GM18526 (cell line): Measurements from ENCODE around the gene DHRS1.

Source experiments
- POLR2A ChIP-seq: IDR thresholded peaks from 3 replicates; pipeline ENCODE4 v1.6.1; 2011; ENCODE audit not compliant: insufficient read length; ENCODE audit errors: extremely low read depth

Gene DHRS1

DNA sequence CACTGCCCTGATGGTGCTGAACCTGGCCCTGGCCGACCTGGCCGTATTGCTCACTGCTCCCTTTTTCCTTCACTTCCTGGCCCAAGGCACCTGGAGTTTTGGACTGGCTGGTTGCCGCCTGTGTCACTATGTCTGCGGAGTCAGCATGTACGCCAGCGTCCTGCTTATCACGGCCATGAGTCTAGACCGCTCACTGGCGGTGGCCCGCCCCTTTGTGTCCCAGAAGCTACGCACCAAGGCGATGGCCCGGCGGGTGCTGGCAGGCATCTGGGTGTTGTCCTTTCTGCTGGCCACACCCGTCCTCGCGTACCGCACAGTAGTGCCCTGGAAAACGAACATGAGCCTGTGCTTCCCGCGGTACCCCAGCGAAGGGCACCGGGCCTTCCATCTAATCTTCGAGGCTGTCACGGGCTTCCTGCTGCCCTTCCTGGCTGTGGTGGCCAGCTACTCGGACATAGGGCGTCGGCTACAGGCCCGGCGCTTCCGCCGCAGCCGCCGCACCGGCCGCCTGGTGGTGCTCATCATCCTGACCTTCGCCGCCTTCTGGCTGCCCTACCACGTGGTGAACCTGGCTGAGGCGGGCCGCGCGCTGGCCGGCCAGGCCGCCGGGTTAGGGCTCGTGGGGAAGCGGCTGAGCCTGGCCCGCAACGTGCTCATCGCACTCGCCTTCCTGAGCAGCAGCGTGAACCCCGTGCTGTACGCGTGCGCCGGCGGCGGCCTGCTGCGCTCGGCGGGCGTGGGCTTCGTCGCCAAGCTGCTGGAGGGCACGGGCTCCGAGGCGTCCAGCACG, 16.4 kb upstream of the DHRS1 start:
- no peak for TF ChIP-seq POLR2A

DNA sequence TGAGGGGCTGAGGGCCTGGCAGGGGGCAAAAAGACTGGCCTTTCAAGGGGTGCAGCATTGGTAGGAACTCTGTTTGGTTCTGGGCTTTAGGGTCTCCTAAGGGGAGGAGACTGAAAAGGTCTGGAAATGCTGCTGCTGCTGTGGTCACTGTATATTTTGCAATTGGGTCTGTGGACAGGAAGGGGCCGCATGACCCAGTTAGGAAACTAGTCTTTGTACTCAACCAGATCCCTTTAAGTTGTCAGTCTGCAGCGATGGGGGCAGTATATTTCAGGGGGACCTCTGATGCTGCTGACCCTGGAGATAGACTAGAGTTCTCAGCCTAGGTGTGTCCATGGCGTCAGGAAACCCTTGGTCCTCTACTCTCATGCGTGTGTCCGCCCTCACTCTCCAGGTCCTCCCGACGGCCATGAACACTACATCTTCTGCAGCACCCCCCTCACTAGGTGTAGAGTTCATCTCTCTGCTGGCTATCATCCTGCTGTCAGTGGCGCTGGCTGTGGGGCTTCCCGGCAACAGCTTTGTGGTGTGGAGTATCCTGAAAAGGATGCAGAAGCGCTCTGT, 15.7 kb upstream of the DHRS1 start:
- no peak for TF ChIP-seq POLR2A

GRCh38 chr14:24314377-24315193, 15.0 kb upstream of the DHRS1 start:
- TF ChIP-seq POLR2A, result no peak

DNA sequence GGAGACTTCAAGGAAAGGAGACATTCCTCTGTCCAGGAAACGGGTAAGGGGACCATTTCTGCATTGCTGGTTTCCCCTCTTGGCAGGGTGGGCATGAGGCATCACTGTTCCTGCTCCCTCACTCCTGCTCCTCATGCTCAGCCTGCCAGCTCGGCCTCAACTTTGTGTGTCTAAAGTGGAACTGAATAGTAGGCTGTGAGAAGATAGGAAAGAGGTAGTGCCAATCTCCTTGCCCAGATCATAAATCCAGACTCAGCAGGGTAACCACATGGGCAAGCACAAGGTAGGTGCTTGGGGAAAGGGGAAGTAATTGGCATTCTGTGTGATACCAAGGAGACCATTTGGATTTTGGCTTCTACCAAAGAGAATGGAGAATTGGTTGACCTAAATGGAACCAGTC, 14.3 kb upstream of the DHRS1 start:
- no peak for TF ChIP-seq POLR2A

GRCh38 chr14:24312736-24313507, 13.3 kb upstream of the DHRS1 start:
- no peak for TF ChIP-seq POLR2A

DNA sequence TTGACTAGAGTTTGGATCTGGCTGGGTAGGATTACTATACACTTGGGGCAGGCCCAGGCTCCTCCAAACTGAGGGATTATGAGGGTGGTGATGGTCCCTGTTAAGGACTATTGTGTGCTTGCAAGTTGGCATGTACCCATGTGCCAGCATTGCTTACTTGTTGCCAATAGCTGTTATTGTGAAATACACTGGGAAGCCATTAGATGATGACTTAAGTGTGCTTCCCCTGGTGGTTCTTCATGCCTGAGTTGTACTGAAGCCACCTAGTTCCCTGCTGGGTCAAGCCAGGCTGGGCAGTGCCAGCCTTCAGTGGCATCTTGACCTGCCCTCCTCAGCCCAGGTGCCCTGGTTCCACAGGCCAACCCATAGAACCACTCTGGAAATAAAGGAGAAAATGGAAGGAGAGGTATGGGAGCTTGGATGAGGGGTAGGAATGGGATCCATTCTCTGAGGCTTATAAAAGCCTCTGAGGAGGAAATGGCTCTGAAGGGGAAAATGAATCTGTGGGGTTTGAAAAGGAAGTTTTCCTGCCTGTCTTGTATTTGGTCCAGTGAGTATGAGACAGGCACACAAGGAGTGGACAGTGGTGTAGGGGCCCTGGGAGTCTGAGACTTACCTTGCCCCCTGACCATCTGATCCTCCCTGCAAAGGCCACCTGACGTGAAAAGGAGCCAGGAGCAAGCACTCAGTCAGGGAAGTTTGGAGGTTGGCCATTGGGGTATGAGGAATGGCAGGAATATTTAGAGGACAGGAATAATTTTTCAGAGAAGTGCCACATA, 12.4 kb upstream of the DHRS1 start:
- TF ChIP-seq POLR2A, result no peak

DNA sequence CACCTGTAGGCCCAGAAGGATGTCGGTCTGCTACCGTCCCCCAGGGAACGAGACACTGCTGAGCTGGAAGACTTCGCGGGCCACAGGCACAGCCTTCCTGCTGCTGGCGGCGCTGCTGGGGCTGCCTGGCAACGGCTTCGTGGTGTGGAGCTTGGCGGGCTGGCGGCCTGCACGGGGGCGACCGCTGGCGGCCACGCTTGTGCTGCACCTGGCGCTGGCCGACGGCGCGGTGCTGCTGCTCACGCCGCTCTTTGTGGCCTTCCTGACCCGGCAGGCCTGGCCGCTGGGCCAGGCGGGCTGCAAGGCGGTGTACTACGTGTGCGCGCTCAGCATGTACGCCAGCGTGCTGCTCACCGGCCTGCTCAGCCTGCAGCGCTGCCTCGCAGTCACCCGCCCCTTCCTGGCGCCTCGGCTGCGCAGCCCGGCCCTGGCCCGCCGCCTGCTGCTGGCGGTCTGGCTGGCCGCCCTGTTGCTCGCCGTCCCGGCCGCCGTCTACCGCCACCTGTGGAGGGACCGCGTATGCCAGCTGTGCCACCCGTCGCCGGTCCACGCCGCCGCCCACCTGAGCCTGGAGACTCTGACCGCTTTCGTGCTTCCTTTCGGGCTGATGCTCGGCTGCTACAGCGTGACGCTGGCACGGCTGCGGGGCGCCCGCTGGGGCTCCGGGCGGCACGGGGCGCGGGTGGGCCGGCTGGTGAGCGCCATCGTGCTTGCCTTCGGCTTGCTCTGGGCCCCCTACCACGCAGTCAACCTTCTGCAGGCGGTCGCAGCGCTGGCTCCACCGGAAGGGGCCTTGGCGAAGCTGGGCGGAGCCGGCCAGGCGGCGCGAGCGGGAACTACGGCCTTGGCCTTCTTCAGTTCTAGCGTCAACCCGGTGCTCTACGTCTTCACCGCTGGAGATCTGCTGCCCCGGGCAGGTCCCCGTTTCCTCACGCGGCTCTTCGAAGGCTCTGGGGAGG, 11.3 kb upstream of the DHRS1 start, which contains the start of gene LTB4R:
Gene LTB4R (plus strand): TSS at position 857 of the 959 bp plus-strand sequence. CDS start 4,150 bp downstream, outside the sequence.
- peak; percentile 53 for TF ChIP-seq POLR2A

DNA sequence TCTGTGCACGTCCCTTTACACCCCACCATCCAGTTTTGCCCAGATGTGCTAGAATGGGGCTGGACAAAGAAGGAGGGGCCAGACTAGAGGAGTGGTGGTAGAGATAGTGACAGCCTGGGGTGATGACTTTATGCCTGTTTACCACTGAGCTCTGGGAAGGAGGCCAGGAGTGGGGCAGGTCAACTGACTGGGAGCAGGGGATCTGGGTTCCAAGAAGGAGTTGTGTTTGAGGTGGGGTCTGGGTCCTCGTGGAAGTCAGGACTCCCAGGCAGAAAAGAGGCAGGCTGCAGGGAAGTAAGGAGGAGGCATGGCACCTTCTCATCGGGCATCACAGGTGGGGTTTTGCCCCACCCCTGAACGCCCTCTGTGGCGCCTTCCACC, 10.7 kb upstream of the DHRS1 start:
- TF ChIP-seq POLR2A, result no peak

DNA sequence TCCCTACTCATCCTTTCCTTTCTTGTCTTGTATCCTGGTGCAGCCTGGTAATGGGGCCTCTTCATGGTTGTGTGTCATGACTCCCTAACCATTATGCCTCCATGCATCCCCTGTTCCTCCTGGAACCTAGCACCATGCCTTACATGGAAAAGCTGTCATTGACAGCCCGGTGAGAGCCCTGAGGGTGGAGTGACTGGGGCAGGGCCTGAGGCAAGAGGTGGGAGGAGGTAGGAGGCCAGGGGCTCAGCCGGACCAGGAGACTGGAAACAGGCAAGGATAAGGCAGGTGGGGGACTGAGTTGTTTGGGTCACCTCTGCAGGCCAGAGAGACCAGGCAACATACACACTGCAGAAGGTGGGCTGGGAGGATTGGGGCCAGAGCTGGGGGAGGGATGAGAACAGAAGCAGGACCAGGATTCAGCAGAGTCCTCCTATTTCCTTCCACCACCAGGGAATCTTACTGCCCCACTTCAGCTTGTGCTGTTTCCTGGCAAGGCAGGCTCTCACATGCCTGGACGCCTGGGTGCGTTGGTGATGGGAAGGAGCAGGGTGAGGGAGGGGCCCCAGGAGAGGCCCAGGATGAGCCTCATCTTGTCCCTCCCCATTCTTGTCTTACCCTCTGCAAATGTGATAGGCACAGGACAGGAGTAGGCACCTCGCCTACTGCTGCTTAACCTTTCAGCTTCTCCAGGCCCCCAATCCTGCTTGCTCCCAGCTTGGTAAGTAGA, 10.1 kb upstream of the DHRS1 start, which contains the start of gene LTB4R2:
Gene LTB4R2 (plus strand): TSS at position 603 of the 727 bp plus-strand sequence. CDS start 525 bp downstream, outside the sequence.
- no peak for TF ChIP-seq POLR2A

DNA sequence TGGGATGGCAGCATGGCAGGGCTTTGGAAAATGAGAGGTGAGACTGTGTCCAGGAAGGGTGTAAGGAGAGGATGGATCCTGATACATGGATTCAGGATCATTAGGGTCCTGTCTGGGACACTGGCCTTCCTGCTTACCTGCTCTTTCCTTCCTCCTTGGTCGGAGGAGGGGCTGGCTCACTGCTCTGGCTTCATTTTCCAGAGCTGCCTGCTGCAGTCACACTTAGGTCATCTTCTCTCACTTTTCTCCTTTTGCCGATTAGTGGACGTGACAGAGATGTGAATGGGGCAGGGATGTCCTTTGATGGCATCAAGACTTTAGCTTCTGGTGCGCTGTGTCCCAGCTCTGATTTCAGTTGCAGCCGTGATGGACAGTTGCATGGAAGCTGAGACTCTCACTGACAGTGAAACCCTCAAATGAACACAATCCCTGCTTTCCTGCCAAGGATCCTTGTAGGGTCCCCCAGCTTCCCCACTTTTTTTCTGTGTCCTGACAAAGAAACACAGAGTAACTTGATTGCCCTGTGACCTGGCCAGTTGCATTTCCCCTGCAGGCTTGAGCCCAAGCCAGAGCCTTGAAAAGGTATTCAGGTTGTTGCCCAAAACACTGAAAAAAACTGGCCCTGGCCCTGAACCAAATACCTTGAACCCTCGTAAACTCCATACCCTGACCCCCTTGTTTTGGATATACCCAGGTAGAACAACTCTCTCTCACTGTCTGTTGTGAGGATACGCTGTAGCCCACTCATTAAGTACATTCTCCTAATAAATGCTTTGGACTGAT, 9.0 kb upstream of the DHRS1 start:
- no peak for TF ChIP-seq POLR2A

GRCh38 chr14:24307575-24308341, 8.2 kb upstream of the DHRS1 start, which contains the start of gene CIDEB:
TSS of gene CIDEB (minus strand) at chr14:24307977. CDS start at chr14:24307858, 119 bp downstream.
- TF ChIP-seq POLR2A, result no peak
